Ovary (tissue), 9 donors: ENCODE measurements around the gene CPVL. TPM values are rescaled to one million over a fixed set of nuclear protein-coding genes. Genes with fewer than 3 reads are reported as not detected.

Source experiments
- DNase-seq, 5 donors: peaks; one replicate each; pipeline ENCODE4 v3.0.0-alpha.2; 2019 to 2020
- H3K27ac ChIP-seq, 2 donors: fragments of 200-600 bp; one replicate each; pipeline versions ENCODE4 v1.5.1 to v1.8.0; 2019 to 2022
- H3K27me3 ChIP-seq: fragments of 200-600 bp; one replicate; pipeline ENCODE4 v1.8.0; 2022
- H3K36me3 ChIP-seq: fragments of 200-600 bp; sonication (generic); one replicate; pipeline ENCODE4 v1.5.1; 2019
- H3K4me1 ChIP-seq: one replicate; pipeline ENCODE4 v1.8.1; 2013; ENCODE audit warnings: mild to moderate bottlenecking, moderate library complexity; ENCODE audit not compliant: insufficient read depth
- H3K4me3 ChIP-seq: fragments of 200-600 bp; sonication (generic); one replicate; pipeline ENCODE4 v1.5.1; 2017
- H3K9me3 ChIP-seq, 2 donors: fragments of 200-600 bp in 1 of 2; sonication (generic) in 1 of 2; one replicate each; pipeline versions ENCODE4 v1.5.1 to v1.8.1; 2013 to 2019; ENCODE audit warnings: mild to moderate bottlenecking in 1 of 2, moderate library complexity in 1 of 2
- CTCF ChIP-seq, 3 donors: fragments of 450-650 bp in 2 of 3; fragments of 200-600 bp in 1 of 3; IDR thresholded peaks; one replicate each; pipeline versions ENCODE4 v1.5.1 to v1.8.0; 2016 to 2022; ENCODE audit warnings: antibody characterized with exemption in 3 of 3, mild to moderate bottlenecking in 1 of 3
- EP300 ChIP-seq: sonication (generic); formaldehyde crosslinking; IDR thresholded peaks from one replicate; pipeline ENCODE4 v1.6.1; 2017; ENCODE audit warnings: antibody characterized with exemption
- POLR2A ChIP-seq: fragments of 450-650 bp; IDR thresholded peaks from one replicate; pipeline ENCODE4 v1.6.1; 2017; ENCODE audit warnings: antibody characterized with exemption, mild to moderate bottlenecking, moderate library complexity
- WGBS, 3 donors: extraction: QIAGEN DNeasy Blood & Tissue Kit in 1 of 3; methylation state at CpG; one replicate each; pipeline versions ENCODE4 v1.1.5 to v1.1.7; 2013 to 2017; 5-methylcytosine and 5-hydroxymethylcytosine counted together
- intact Hi-C, 4 donors: fragments of 100-400 bp; cut with DNase I; formaldehyde crosslinking; loops; one replicate each; pipeline versions ENCODE4 v1.11.0 to v1.15.1; 2022 to 2023
- polyA plus RNA-seq, 2 donors: library from polyadenylated mRNA; stranded (reverse); fragments of 200-250 nt in 1 of 2; fragments of 350-450 nt in 1 of 2; fragmentation: Illumina TruSeq in 1 of 2; extraction: RNeasy Lipid Tissue Mini Kit (QIAGEN cat#74804) in 1 of 2; gene quantifications; one replicate each; pipeline ENCODE4 v1.2.3, GENCODE V29; 2013 to 2014
- total RNA-seq, 7 donors: library from RNA; depleted of rRNA in 2 of 7; stranded (reverse); fragments of >200 nt in 2 of 7; fragmentation: NEBNext Ultra II Directional in 3 of 7; extraction: Animal tissue kit (Norgen Biotek cat#: 25700) in 3 of 7; gene quantifications; one replicate each; pipeline versions ENCODE4 v1.1.0 to v1.2.4, GENCODE V29; 2016 to 2023
- donor health status: DM: no; HTN: no; CAD: no; lungs with moderate emphysema.
- donor health status: DM: no; HTN: no; CAD: no.
- donor health status: Bipolar disorder and iron deficiency.
- donor health status: DM: yes; HTN: yes; CAD: no.
- donor health status: DM: no; HTN: no; CAD: no.
- donor health status: DM: yes; HTN: yes; CAD: no.

CPVL gene
- total and polyA plus RNA-seq, 9 donors = 10.6 to 88.9 (median 20.9) TPM

GRCh38 chr7:29071203-29071874 lies 75.0 kb downstream of the CPVL start:
- no peak for DNase-seq
- H3K9me3 ChIP-seq = no peaks in the 10 kb centered on the region
- H3K27ac ChIP-seq = no peak overlapping the region
- H3K4me1 ChIP-seq = peaks cover 2% of the 10 kb centered on the region
- no peak overlapping the region for H3K4me3 ChIP-seq
- intact Hi-C loops = no loop called here
- TF ChIP-seq POLR2A (no peak), CTCF (IDR thresholded peaks at IDR 0.05) (no peak), EP300 (no peak)
- no peaks in the 10 kb centered on the region for H3K36me3 ChIP-seq
- no peaks in the 10 kb centered on the region for H3K27me3 ChIP-seq
- WGBS, 3 donors = 78 to 86% (median 85%) methylated on average over 5 of the region's 5 CpGs

- Histone ChIP-seq H3K9me3 (no peaks in the 10 kb centered on the region), H3K4me1 (peaks cover 1% of the 10 kb centered on the region), H3K4me3 (no peak overlapping the region), H3K27me3 (no peaks in the 10 kb centered on the region), H3K36me3 (no peaks in the 10 kb centered on the region), H3K27ac (no peak overlapping the region)
- WGBS, 3 donors = 92 to 100% (median 97%) methylated on average over 2 of the region's 2 CpGs
- intact Hi-C loops = no loop called here
- no peak for DNase-seq
- TF ChIP-seq CTCF (IDR thresholded peaks at IDR 0.05) = no peak
- TF ChIP-seq EP300 = no peak
- no peak for TF ChIP-seq POLR2A
Observed at GRCh38 chr7:29066641-29067040, 79.7 kb downstream of the CPVL start.

GRCh38 chr7:29065181-29065857 lies 81.0 kb downstream of the CPVL start:
- no peaks in the 10 kb centered on the region for H3K27me3 ChIP-seq
- no peak overlapping the region for H3K4me3 ChIP-seq
- TF ChIP-seq CTCF (IDR thresholded peaks at IDR 0.05) = no peak
- no peak for TF ChIP-seq EP300
- TF ChIP-seq POLR2A = no peak
- H3K4me1 ChIP-seq = peaks cover 1% of the 10 kb centered on the region
- 27 to 43% (median 39%) methylated on average over 5 of the region's 5 CpGs for WGBS, 3 donors
- intact Hi-C loops = no loop called here
- no peaks in the 10 kb centered on the region for H3K9me3 ChIP-seq
- no peaks in the 10 kb centered on the region for H3K36me3 ChIP-seq
- no peak for DNase-seq
- H3K27ac ChIP-seq = no peak overlapping the region

- no peak for DNase-seq
- TF ChIP-seq CTCF (IDR thresholded peaks at IDR 0.05) = no peak
- Histone ChIP-seq H3K27ac (no peak overlapping the region), H3K9me3 (no peaks in the 10 kb centered on the region), H3K4me3 (no peak overlapping the region), H3K36me3 (no peaks in the 10 kb centered on the region), H3K4me1 (peaks cover 1% of the 10 kb centered on the region), H3K27me3 (no peaks in the 10 kb centered on the region)
- intact Hi-C loops = no loop called here
- WGBS, 3 donors = 73 to 84% (median 79%) methylated on average over 2 of the region's 2 CpGs
Observed at GRCh38 chr7:29063872-29064271, 82.5 kb downstream of the CPVL start.
